Epithelial cell of proximal tubule (primary cell): ENCODE data around the gene C5. TPM values are rescaled to one million over a fixed set of nuclear protein-coding genes. Genes with fewer than 3 reads are reported as not detected.

Source experiments
- DNase-seq: peaks from one replicate; pipeline ENCODE4 v3.0.0-alpha.2; 2011; ENCODE audit warnings: low read depth
- H3K4me3 ChIP-seq: 2 replicates; pipeline ENCODE4 v1.5.1; 2011; ENCODE audit warnings: low read depth, mild to moderate bottlenecking, low read length
- CTCF ChIP-seq: conservative IDR thresholded peaks from 2 replicates; pipeline ENCODE4 v1.5.1; 2012; ENCODE audit warnings: low read depth, mild to moderate bottlenecking, low read length
- total RNA-seq: library from RNA; depleted of rRNA; stranded (reverse); fragments of >200 nt; gene quantifications from 2 replicates; pipeline ENCODE4 v1.2.3, GENCODE V29; 2015

The C5 gene
- total RNA-seq, 1 donor from 2014 or later: 0.52 TPM

- no peak for DNase-seq
- no peak overlapping the region for H3K4me3 ChIP-seq
Measured at GRCh38 chr9:121067640-121068039, 17.6 kb upstream of the C5 start.

GRCh38 chr9:121066850-121067249 lies 16.8 kb upstream of the C5 start:
- DNase-seq: no peak
- no peak for TF ChIP-seq CTCF
- no peak overlapping the region for H3K4me3 ChIP-seq

More at GRCh38 chr9:121067640-121068039, 17.6 kb upstream of the C5 start:
- TF ChIP-seq CTCF: no peak

- peak; percentile 82 for TF ChIP-seq CTCF
- no peak for DNase-seq
Measured at GRCh38 chr9:121059998-121060636, 10.0 kb upstream of the C5 start.

GRCh38 chr9:121059513-121059912 lies 9.4 kb upstream of the C5 start:
- no peak for TF ChIP-seq CTCF
- H3K4me3 ChIP-seq: no peak overlapping the region
- no peak for DNase-seq

More at GRCh38 chr9:121059998-121060636, 10.0 kb upstream of the C5 start:
- H3K4me3 ChIP-seq: no peak overlapping the region

- no peak for DNase-seq
- TF ChIP-seq CTCF: no peak
- H3K4me3 ChIP-seq: no peak overlapping the region
Measured at GRCh38 chr9:121057821-121058220, 7.7 kb upstream of the C5 start.

GRCh38 chr9:121055642-121056143 lies 5.6 kb upstream of the C5 start:
- TF ChIP-seq CTCF: peak; percentile 56
- no peak overlapping the region for H3K4me3 ChIP-seq
- DNase-seq: no peak

- DNase-seq: no peak
- no peak for TF ChIP-seq CTCF
- H3K4me3 ChIP-seq: no peak overlapping the region
Measured at GRCh38 chr9:121053544-121053943, 3.5 kb upstream of the C5 start.
